Measurements from ENCODE around the gene NFKB1. TPM values are rescaled to one million over a fixed set of nuclear protein-coding genes. Genes with fewer than 3 reads are reported as not detected.
"Not testable (repeated sequence)": the region's sequence is repeated elsewhere in the genome, so short reads cannot be mapped to it uniquely, and the experiment has no call there.

NFKB1 gene
- total RNA-seq, 2 donors from 2014 or later, result 151 to 167 TPM

DNA sequence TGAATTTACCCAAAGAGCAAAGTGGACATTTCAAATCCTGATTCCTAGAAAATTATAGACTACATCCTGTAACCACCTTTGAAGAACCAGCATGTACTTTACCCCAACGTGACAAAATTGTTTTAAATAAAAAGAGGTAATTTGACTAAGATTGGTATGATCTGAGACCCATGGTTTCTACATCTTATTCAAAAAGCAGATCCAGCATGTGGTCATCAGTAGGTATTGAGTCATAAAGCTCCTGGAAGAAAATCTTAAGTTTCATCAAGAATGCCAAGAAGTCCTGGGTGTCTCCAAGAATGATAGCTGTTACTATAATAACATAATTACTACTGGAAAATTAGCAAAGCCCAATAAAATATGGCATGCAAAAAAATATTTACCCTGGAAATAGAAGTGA, 61.8 kb downstream of the NFKB1 start:
- H3K9me3 Mint-ChIP-seq, result no peaks in the 10 kb centered on the region
- H3K4me3 Mint-ChIP-seq, result peak overlapping the region; percentile 26 to 39
- H3K27ac Mint-ChIP-seq, result peak overlapping the region; percentile 59
- H3K4me1 Mint-ChIP-seq (ENCODE audit: low read depth), result peaks cover 2% of the 10 kb centered on the region
- ATAC-seq (replicated peaks in 1 of 2) (peak; percentile 22 to 48), DNase-seq (no peak)
- H3K36me3 Mint-ChIP-seq (ENCODE audit: insufficient read depth in 2 of 2), result peaks cover 10 to 18% of the 10 kb centered on the region in 2 donors
- no peaks in the 10 kb centered on the region for H3K27me3 Mint-ChIP-seq (ENCODE audit: low read depth)

DNA sequence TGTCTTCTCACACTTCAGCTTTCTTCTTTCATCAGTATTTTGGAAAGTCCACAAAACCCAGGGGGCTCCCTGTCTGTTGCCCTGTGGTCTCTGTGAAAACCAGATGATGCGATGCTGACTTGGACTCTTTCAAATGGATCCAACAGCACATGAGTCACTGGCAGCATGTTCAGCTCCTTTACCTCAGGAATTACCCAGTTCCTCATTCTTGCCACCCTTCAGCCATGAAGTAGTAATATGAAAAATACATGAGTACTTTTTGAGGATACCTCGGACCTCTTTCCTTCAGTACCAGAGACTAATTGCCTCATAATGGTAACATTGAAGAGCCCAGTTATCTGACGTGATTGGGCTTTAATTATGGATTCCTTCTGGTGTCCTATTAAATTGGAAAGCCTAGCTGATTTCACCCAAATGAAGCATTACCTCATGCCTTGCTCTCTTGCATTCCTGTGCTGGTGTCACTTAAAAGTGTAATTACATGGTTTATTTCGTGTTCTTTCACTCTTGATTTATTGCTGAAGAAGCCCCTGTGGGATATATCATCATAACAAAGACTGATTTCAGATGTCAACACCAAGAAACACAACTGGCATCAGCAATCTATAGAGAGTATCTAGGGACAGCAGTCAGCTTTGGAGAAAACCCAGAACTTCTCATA, 63.4 kb downstream of the NFKB1 start:
- H3K4me3 Mint-ChIP-seq, result peak overlapping the region; percentile 52 to 69
- ATAC-seq (replicated peaks in 1 of 2) (peak; percentile 66 to 70), DNase-seq (peak; percentile 40 to 54)
- H3K36me3 Mint-ChIP-seq (ENCODE audit: insufficient read depth in 2 of 2), result peaks cover 10 to 21% of the 10 kb centered on the region in 2 donors
- H3K27me3 Mint-ChIP-seq (ENCODE audit: low read depth), result no peaks in the 10 kb centered on the region
- peaks cover 14% of the 10 kb centered on the region for H3K4me1 Mint-ChIP-seq (ENCODE audit: low read depth)
- H3K9me3 Mint-ChIP-seq, result no peaks in the 10 kb centered on the region
- H3K27ac Mint-ChIP-seq, result peak overlapping the region; percentile 10

DNA sequence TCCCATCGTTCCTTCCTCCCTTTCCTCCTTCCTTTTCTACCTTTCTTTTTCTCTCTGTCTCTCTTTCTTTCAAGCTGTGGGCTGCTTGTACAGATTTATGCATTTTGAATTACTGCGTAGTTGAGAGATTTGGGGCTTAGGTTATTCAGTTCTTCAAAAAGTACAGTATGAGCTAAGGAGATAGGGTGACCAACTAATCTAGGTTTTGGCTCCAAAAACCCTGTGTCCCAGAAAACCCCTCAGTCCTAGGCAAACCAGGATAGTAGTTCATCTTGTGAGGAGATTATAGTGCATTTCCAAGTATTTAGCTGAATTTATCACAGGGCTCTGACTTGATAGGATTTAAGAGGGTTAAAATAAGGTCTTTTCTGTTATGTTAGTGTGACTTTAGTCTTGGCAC, 64.5 kb downstream of the NFKB1 start:
- Mint-ChIP-seq H3K4me3 (no peak overlapping the region), H3K36me3 (ENCODE audit: insufficient read depth in 2 of 2) (peaks cover 13 to 26% of the 10 kb centered on the region in 2 donors), H3K27me3 (ENCODE audit: low read depth) (no peaks in the 10 kb centered on the region), H3K27ac (peak overlapping the region; percentile 26), H3K9me3 (peaks cover 0 to 2% of the 10 kb centered on the region in 2 donors), H3K4me1 (ENCODE audit: low read depth) (peaks cover 14% of the 10 kb centered on the region)
- DNase-seq (no peak), ATAC-seq (replicated peaks in 1 of 2) (no peak)

DNA sequence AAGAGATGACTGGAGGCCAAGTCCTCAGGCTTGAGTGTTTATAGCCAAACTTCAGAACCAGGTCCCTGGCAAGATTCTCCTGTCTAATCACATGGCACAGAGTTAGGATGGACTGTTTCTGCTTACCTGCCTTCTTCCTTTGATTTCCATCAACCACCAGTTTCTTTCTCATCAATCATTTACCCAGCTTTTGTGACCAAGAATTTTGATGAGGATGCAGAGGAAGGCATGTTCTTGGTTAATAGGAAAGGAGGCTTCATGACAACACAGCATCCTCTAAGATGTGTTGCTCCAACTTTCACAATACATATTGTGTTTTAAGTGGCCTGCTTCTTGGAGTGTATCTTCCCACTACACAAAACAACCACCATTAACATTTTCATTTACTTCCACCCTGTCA, 65.3 kb downstream of the NFKB1 start:
- Mint-ChIP-seq H3K27me3 (ENCODE audit: low read depth) (no peaks in the 10 kb centered on the region), H3K27ac (no peak overlapping the region), H3K36me3 (ENCODE audit: insufficient read depth in 2 of 2) (peaks cover 10 to 27% of the 10 kb centered on the region in 2 donors), H3K4me3 (no peak overlapping the region), H3K9me3 (peaks cover 0 to 2% of the 10 kb centered on the region in 2 donors), H3K4me1 (ENCODE audit: low read depth) (peaks cover 14% of the 10 kb centered on the region)
- no peak for ATAC-seq (replicated peaks in 1 of 2)
- no peak for DNase-seq

DNA sequence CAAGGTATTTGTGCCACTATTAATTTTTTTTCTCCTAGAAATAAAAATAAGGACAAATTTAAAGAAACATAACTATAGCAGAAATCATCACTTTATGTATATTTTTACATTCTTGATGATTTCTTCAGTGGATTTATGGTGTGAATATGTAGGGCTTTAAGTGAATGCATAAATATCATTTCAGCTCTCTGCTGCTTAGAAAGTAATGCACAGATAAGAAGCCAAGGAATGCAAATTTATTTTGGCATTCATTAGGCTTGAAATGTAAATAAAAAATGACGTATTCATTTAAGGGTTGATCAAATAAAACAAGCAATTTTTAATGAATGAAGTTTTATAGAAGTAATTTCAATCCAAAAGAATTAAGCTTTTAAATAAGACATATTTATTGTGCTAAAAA, 66.3 kb downstream of the NFKB1 start:
- H3K27ac Mint-ChIP-seq, result no peak overlapping the region
- DNase-seq (no peak), ATAC-seq (replicated peaks in 1 of 2) (no peak)
- no peaks in the 10 kb centered on the region for H3K27me3 Mint-ChIP-seq (ENCODE audit: low read depth)
- H3K4me1 Mint-ChIP-seq (ENCODE audit: low read depth), result peaks cover 17% of the 10 kb centered on the region
- peaks cover 0 to 2% of the 10 kb centered on the region in 2 donors for H3K9me3 Mint-ChIP-seq
- H3K36me3 Mint-ChIP-seq (ENCODE audit: insufficient read depth in 2 of 2), result peaks cover 10 to 25% of the 10 kb centered on the region in 2 donors
- no peak overlapping the region for H3K4me3 Mint-ChIP-seq

DNA sequence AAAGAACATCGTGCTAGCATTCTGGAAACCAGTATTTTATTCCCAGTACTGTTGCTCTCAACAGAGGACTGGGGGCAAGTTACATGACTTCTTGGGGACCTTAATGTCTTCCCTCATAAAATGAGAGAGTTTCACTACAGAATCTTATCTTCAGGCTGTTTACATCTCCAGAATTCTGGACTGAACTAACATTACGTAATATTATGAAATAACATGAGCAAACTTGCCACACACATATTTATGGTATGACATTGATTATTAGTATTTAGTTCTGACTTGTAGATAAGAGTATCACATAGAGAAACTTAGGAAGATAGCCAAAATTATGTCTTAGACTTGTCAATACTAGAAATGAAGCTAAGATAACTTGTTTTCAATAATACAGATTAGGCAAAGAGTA, 68.0 kb downstream of the NFKB1 start:
- H3K9me3 Mint-ChIP-seq, result peaks cover 0 to 2% of the 10 kb centered on the region in 2 donors
- peaks cover 35% of the 10 kb centered on the region for H3K4me1 Mint-ChIP-seq (ENCODE audit: low read depth)
- no peak overlapping the region for H3K27ac Mint-ChIP-seq
- DNase-seq, result no peak
- no peaks in the 10 kb centered on the region for H3K27me3 Mint-ChIP-seq (ENCODE audit: low read depth)
- peaks cover 8 to 28% of the 10 kb centered on the region in 2 donors for H3K36me3 Mint-ChIP-seq (ENCODE audit: insufficient read depth in 2 of 2)
- H3K4me3 Mint-ChIP-seq, result no peak overlapping the region
- ATAC-seq (replicated peaks in 1 of 2), result no peak

DNA sequence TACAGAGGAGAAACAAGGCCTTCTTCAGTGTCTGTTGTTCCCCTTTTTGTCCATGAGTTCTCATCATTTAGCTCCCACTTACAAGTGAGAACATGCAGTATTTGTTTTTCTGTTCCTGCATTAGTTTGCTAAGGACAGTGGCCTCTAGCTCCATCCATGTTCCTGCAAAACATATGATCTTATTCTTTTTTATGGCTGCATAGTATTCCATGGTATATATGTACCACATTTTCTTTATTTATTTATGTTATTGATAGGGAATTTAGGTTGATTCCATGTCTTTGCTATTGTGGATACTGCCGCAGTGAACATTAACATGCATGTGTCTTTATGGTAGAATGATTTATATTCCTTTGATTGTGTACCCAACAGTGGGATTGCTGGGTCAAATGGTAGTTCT, 69.1 kb downstream of the NFKB1 start:
- ATAC-seq (replicated peaks in 1 of 2); H3K27me3 Mint-ChIP-seq (ENCODE audit: low read depth); H3K4me3 Mint-ChIP-seq; DNase-seq; H3K9me3 Mint-ChIP-seq: not testable (repeated sequence)
- Mint-ChIP-seq H3K4me1 (ENCODE audit: low read depth) (peaks cover 45% of the 10 kb centered on the region), H3K27ac (peak overlapping the region; percentile 39), H3K36me3 (ENCODE audit: insufficient read depth in 2 of 2) (peaks cover 8 to 26% of the 10 kb centered on the region in 2 donors)

DNA sequence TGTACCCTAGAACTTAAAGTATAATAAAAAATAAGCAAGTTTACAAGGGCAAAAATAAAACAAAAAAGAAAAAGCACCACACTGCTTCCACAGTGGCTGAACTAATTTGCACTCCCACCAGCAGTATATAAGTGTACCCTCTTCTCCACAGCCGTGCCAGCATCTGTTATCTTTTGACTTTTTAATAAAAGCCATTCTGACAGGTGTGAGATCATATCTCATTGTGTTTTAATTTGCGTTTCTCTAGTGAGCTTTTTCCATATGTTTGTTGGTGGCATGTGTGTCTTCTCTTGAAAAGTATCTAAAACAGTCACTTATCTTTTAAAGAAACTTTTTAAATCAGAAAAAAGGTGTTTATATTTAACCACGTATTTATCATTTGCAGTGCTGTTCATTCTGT, 71.3 kb downstream of the NFKB1 start:
- ATAC-seq (replicated peaks in 1 of 2) (no peak), DNase-seq (no peak)
- H3K36me3 Mint-ChIP-seq (ENCODE audit: insufficient read depth in 2 of 2), result peaks cover 7 to 36% of the 10 kb centered on the region in 2 donors
- H3K27me3 Mint-ChIP-seq (ENCODE audit: low read depth), result no peaks in the 10 kb centered on the region
- H3K4me3 Mint-ChIP-seq, result no peak overlapping the region
- no peak overlapping the region for H3K27ac Mint-ChIP-seq
- H3K9me3 Mint-ChIP-seq, result peaks cover 0 to 2% of the 10 kb centered on the region in 2 donors
- H3K4me1 Mint-ChIP-seq (ENCODE audit: low read depth), result peaks cover 57% of the 10 kb centered on the region

DNA sequence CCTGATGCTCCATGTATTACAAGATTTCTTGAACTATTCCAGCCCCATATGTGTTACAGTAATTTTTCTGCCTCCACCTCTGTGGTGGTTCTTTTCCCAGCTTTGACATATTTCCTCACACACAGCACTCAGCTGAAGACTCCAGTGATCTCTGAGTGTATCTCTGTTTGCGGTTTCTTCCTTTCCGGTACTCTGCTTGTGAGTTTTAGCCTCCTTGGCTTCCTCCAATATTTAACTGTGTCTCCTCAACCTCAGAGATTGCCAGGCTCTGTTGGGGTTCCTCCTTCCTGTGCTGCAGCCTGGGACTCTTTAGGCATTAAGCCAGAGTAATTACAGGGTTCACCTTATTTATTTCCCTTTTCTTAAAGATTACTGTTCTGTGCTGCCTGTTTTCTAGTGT, 73.2 kb downstream of the NFKB1 start:
- DNase-seq, result no peak
- Mint-ChIP-seq H3K27me3 (ENCODE audit: low read depth) (no peaks in the 10 kb centered on the region), H3K27ac (peak overlapping the region; percentile 67), H3K36me3 (ENCODE audit: insufficient read depth in 2 of 2) (peaks cover 14 to 45% of the 10 kb centered on the region in 2 donors), H3K9me3 (peaks cover 0 to 2% of the 10 kb centered on the region in 2 donors), H3K4me1 (ENCODE audit: low read depth) (peaks cover 62% of the 10 kb centered on the region), H3K4me3 (peak overlapping the region; percentile 7 to 26)
- ATAC-seq (replicated peaks in 1 of 2), result peak; percentile 29 to 48

DNA sequence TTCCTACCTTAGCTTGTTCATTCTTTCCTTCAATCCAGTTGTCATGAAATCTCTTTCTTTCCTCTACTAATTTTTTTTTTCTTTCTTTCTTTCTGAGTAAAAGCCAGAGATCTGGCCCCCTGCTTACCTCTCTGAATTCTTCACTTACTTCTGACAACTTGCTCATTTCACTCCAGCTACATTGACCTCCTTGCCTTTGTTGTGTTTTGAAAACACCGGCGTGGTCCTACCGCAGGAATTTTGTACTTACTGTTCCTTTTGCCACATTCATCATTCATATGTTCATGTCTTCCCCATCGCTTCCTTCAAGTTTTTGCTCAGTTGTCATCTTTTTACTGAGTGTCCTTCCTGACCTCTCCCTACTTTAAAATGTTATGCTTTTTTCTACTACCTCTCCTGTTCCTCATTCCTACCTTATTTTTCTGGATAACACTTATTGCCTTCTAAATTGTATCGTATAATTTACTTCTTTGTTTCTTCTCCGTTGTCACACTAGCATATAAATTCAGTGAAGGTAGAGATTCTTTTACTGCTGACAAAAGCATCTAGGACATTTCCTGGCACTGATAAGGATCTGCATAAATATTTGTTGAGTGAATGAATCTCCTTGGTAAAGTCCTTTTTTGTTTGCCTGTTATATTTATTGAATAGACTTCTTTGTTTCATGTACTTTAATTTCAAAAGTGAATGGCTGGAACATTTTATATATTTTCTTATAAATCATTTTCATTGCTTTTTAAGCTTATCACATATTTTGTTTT, 74.4 kb downstream of the NFKB1 start:
- peaks cover 11 to 40% of the 10 kb centered on the region in 2 donors for H3K36me3 Mint-ChIP-seq (ENCODE audit: insufficient read depth in 2 of 2)
- H3K27me3 Mint-ChIP-seq (ENCODE audit: low read depth), result no peaks in the 10 kb centered on the region
- H3K4me3 Mint-ChIP-seq, result peak overlapping the region in 1 of 2 donors; percentile 57
- H3K4me1 Mint-ChIP-seq (ENCODE audit: low read depth), result peaks cover 74% of the 10 kb centered on the region
- no peaks in the 10 kb centered on the region for H3K9me3 Mint-ChIP-seq
- no peak for DNase-seq
- H3K27ac Mint-ChIP-seq, result peak overlapping the region; percentile 75
- ATAC-seq (replicated peaks in 1 of 2), result peak; percentile 15 to 69

DNA sequence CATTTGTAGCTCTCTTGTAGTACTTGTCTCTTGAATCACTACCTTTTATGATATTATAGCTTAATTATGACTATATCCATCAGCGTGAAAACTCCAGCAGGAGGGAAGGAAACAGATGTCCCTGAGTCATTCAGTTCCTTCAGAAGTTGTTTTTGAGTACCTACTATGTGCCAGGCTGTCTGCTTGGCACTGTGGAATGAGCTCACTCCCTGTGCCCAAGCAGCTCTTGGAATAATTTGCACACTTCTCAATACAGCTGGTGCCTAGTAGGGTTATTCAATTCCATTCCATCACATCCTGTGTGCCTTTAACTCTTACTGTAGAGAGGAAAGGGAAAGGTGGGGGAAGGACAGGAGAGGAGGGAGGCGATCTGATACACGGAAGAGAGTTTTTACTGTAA, 77.1 kb downstream of the NFKB1 start:
- no peak for ATAC-seq (replicated peaks in 1 of 2)
- H3K4me1 Mint-ChIP-seq (ENCODE audit: low read depth), result peaks cover 78% of the 10 kb centered on the region
- H3K36me3 Mint-ChIP-seq (ENCODE audit: insufficient read depth in 2 of 2), result peaks cover 13 to 38% of the 10 kb centered on the region in 2 donors
- H3K27ac Mint-ChIP-seq, result peak overlapping the region; percentile 2
- H3K4me3 Mint-ChIP-seq, result no peak overlapping the region
- H3K9me3 Mint-ChIP-seq, result no peaks in the 10 kb centered on the region
- H3K27me3 Mint-ChIP-seq (ENCODE audit: low read depth), result no peaks in the 10 kb centered on the region
- no peak for DNase-seq

DNA sequence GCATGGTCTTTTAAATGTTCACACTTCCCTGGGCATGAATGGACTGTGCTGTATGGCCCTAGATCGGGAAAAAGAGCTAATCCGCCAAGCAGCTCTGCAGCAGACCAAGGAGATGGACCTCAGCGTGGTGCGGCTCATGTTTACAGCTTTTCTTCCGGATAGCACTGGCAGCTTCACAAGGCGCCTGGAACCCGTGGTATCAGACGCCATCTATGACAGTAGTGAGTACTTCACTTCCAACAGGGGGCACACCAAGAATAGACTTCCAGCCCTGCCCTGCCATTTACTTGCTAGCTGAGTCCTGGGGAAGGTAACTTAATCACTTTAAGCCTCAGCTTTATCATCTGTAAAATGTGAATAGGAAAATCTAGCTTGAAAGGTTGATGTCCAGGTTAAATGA, 77.7 kb downstream of the NFKB1 start:
- Mint-ChIP-seq H3K4me1 (ENCODE audit: low read depth) (peaks cover 78% of the 10 kb centered on the region), H3K27me3 (ENCODE audit: low read depth) (no peaks in the 10 kb centered on the region), H3K4me3 (no peak overlapping the region), H3K27ac (no peak overlapping the region), H3K9me3 (no peaks in the 10 kb centered on the region), H3K36me3 (ENCODE audit: insufficient read depth in 2 of 2) (peaks cover 13 to 37% of the 10 kb centered on the region in 2 donors)
- DNase-seq (no peak), ATAC-seq (replicated peaks in 1 of 2) (no peak)

DNA sequence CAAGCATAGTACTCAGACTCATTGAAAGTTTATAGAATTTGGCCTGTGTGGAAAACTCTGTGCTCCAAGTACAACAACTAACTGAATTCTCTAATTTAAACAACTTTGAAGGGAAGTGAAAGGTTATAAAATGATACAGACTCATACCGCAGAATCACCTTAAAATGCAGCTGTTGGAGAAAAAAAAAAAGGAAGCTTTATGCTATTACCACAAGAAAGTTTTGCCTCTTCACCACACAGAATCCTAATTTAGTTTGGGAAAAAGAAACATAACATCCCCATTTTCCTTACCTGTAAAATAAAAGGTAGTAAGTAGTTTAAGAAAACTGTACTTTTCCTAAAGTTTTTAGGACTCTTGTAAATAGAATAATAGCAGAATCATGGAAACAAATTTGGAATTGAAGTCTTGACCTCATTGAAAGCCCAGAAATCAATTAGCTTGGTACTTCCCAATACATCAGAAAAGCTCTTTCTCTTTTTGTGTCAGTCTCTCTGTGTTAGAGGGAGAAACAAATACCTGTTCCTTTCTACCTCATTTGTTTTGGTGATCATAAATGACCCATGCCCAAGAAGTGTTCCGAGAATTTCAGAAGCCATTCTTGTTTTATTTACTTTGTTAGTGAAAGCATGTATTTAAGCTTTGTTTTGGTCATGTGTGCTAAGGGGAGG, 78.8 kb downstream of the NFKB1 start:
- Mint-ChIP-seq H3K9me3 (no peaks in the 10 kb centered on the region), H3K36me3 (ENCODE audit: insufficient read depth in 2 of 2) (peaks cover 14 to 41% of the 10 kb centered on the region in 2 donors), H3K4me3 (peak overlapping the region; percentile 27 to 76), H3K27me3 (ENCODE audit: low read depth) (no peaks in the 10 kb centered on the region), H3K27ac (peak overlapping the region; percentile 87), H3K4me1 (ENCODE audit: low read depth) (peaks cover 78% of the 10 kb centered on the region)
- DNase-seq (no peak), ATAC-seq (replicated peaks in 1 of 2) (peak; percentile 8 to 14)
